Hepatocyte (in vitro differentiated cells): ENCODE data around the gene BCAS1.

Experiments used
- CTCF ChIP-seq: fragments of 200-600 bp; sonication (generic); IDR thresholded peaks from 2 replicates; pipeline ENCODE4 v1.5.1; 2016; ENCODE audit warnings: antibody characterized with exemption, mild to moderate bottlenecking; ENCODE audit not compliant: poor library complexity
- EZH2phosphoT487 ChIP-seq: fragments of 200-600 bp; sonication (generic); IDR thresholded peaks from one replicate; pipeline ENCODE4 v1.6.1; 2018; ENCODE audit warnings: antibody characterized with exemption, mild to moderate bottlenecking, low read depth, moderate library complexity; ENCODE audit not compliant: unreplicated experiment, severe bottlenecking

- TF ChIP-seq EZH2phosphoT487 = no peak
- TF ChIP-seq CTCF = no peak
These were observed 147.5 kb downstream of the BCAS1 start for GRCh38 chr20:53922901-53923314.
